ENCODE measurements around the gene SCAF11. TPM values are rescaled to one million over a fixed set of nuclear protein-coding genes. Genes with fewer than 3 reads are reported as not detected.

SCAF11 gene
- total RNA-seq, 1 donor from 2014 or later = 152 TPM

DNA sequence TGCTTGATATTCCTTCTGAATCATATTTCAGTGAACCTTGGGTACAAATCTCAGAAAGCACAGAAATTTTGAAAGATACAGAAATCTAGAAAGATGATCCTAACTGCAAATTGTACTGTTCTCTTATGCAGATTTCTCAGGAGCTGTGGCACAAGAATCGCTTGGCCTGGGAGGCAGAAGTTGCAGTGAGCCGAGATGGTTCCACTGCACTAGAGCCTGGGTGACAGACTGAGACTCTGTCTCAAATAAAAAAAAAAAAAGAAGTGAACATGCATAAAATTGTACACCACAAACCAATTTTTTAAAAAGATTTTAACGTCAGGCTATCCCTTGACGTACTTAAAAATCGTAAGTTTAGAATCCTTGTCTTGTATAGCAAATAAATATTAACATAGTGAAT lies 31.3 kb downstream of the SCAF11 start:
- H3K4me1 Mint-ChIP-seq = no peaks in the 10 kb centered on the region
- H3F3A ChIP-seq (ENCODE audit: low read depth) = peaks cover 20% of the 10 kb centered on the region
- H4K20me1 ChIP-seq (ENCODE audit: low read depth) = peaks cover 3% of the 10 kb centered on the region
- TF ChIP-seq, protein P1, sequence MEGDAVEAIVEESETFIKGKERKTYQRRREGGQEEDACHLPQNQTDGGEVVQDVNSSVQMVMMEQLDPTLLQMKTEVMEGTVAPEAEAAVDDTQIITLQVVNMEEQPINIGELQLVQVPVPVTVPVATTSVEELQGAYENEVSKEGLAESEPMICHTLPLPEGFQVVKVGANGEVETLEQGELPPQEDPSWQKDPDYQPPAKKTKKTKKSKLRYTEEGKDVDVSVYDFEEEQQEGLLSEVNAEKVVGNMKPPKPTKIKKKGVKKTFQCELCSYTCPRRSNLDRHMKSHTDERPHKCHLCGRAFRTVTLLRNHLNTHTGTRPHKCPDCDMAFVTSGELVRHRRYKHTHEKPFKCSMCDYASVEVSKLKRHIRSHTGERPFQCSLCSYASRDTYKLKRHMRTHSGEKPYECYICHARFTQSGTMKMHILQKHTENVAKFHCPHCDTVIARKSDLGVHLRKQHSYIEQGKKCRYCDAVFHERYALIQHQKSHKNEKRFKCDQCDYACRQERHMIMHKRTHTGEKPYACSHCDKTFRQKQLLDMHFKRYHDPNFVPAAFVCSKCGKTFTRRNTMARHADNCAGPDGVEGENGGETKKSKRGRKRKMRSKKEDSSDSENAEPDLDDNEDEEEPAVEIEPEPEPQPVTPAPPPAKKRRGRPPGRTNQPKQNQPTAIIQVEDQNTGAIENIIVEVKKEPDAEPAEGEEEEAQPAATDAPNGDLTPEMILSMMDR (IDR thresholded peaks at IDR 0.05) = no peak
- TF ChIP-seq EZH2phosphoT487 (IDR thresholded peaks at IDR 0.05) (no peak), EZH2 (IDR thresholded peaks at IDR 0.05) (no peak)
- peaks cover 7% of the 10 kb centered on the region for H3K9me3 Mint-ChIP-seq
- no peak for DNase-seq (ENCODE audit: low spot score)
- no peak overlapping the region for H3K4me2 ChIP-seq
- H3K27ac Mint-ChIP-seq = no peak overlapping the region
- H3K36me3 ChIP-seq = peaks cover 11% of the 10 kb centered on the region
- H3K27me3 ChIP-seq = no peaks in the 10 kb centered on the region
- no peak overlapping the region for H2AFZ ChIP-seq (replicated peaks)
- peaks cover 26% of the 10 kb centered on the region for H3K4me1 ChIP-seq
- no peak overlapping the region for H3K4me3 ChIP-seq
- H3K36me3 Mint-ChIP-seq = peaks cover 37% of the 10 kb centered on the region
- no peaks in the 10 kb centered on the region for H3K9me3 ChIP-seq (ENCODE audit: low read depth)
- peaks cover 43% of the 10 kb centered on the region for H3K79me2 ChIP-seq (ENCODE audit: low read depth)
- no peak overlapping the region for H3K27ac ChIP-seq
- H3K4me3 Mint-ChIP-seq = no peak overlapping the region
- H3K9ac ChIP-seq = no peak overlapping the region
- no peaks in the 10 kb centered on the region for H3K27me3 Mint-ChIP-seq (ENCODE audit: insufficient read depth, low read depth)

GRCh38 chr12:45948546-45948945 lies 41.8 kb downstream of the SCAF11 start:
- TF ChIP-seq, protein P1 (IDR thresholded peaks at IDR 0.05) = no peak
- TF ChIP-seq EZH2phosphoT487 (IDR thresholded peaks at IDR 0.05) (no peak), EZH2 (IDR thresholded peaks at IDR 0.05) (no peak)
- Histone ChIP-seq H3K79me2 (ENCODE audit: low read depth) (no peaks in the 10 kb centered on the region), H3K4me1 (no peaks in the 10 kb centered on the region), H3K9me3 (ENCODE audit: low read depth) (no peaks in the 10 kb centered on the region), H3K27me3 (no peaks in the 10 kb centered on the region), H3K4me2 (no peak overlapping the region), H3K9ac (no peak overlapping the region), H3F3A (ENCODE audit: low read depth) (no peaks in the 10 kb centered on the region), H2AFZ (replicated peaks) (no peak overlapping the region), H3K27ac (no peak overlapping the region), H3K4me3 (no peak overlapping the region), H4K20me1 (ENCODE audit: low read depth) (peaks cover 4% of the 10 kb centered on the region), H3K36me3 (peaks cover 26% of the 10 kb centered on the region)
- Mint-ChIP-seq H3K4me1 (no peaks in the 10 kb centered on the region), H3K27me3 (ENCODE audit: insufficient read depth, low read depth) (no peaks in the 10 kb centered on the region), H3K4me3 (no peak overlapping the region), H3K36me3 (peaks cover 19% of the 10 kb centered on the region), H3K9me3 (no peaks in the 10 kb centered on the region), H3K27ac (no peak overlapping the region)
- no peak for DNase-seq (ENCODE audit: low spot score)

DNA sequence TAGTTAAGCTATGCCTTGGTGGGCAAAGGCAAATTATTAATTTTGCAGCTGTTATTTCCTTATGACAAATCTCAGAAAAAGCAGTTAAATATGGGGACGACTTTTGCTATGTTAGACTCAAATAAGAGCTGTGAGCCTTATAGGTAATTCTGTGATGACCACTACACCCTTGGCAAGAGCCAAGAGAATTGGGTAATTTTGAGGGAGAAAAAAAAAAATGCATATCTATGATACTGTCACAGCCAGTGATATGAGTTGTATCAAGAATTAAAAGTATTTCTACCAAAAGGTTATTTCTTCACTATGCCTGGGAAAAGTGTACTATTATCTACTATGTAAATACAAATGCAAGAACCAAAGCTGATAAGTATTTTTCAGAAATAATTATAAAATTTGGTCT lies 43.9 kb downstream of the SCAF11 start:
- H3K27me3 Mint-ChIP-seq (ENCODE audit: insufficient read depth, low read depth) = no peaks in the 10 kb centered on the region
- no peaks in the 10 kb centered on the region for H3K9me3 Mint-ChIP-seq
- H3K4me1 Mint-ChIP-seq = no peaks in the 10 kb centered on the region
- no peak overlapping the region for H3K4me3 Mint-ChIP-seq
- Histone ChIP-seq H4K20me1 (ENCODE audit: low read depth) (peaks cover 4% of the 10 kb centered on the region), H3K79me2 (ENCODE audit: low read depth) (no peaks in the 10 kb centered on the region), H3K4me1 (no peaks in the 10 kb centered on the region), H2AFZ (replicated peaks) (no peak overlapping the region), H3K9me3 (ENCODE audit: low read depth) (no peaks in the 10 kb centered on the region), H3K27ac (no peak overlapping the region), H3K27me3 (no peaks in the 10 kb centered on the region), H3K36me3 (peaks cover 27% of the 10 kb centered on the region), H3K4me3 (no peak overlapping the region), H3K4me2 (no peak overlapping the region), H3F3A (ENCODE audit: low read depth) (no peaks in the 10 kb centered on the region), H3K9ac (no peak overlapping the region)
- DNase-seq (ENCODE audit: low spot score) = no peak
- no peak overlapping the region for H3K27ac Mint-ChIP-seq
- peaks cover 31% of the 10 kb centered on the region for H3K36me3 Mint-ChIP-seq
- TF ChIP-seq EZH2phosphoT487 (IDR thresholded peaks at IDR 0.05) = no peak
- TF ChIP-seq EZH2 (IDR thresholded peaks at IDR 0.05) = no peak
- TF ChIP-seq, protein P1 (IDR thresholded peaks at IDR 0.05) = no peak

Data from neural progenitor cell (in vitro differentiated cells).